H9 (cell line): ENCODE data around the gene LINC00305. TPM values are rescaled to one million over a fixed set of nuclear protein-coding genes. Genes with fewer than 3 reads are reported as not detected.

Source experiments
- DNase-seq: peaks from one replicate; pipeline ENCODE4 v3.0.0-alpha.2; 2017
- H2AFZ ChIP-seq: one replicate; pipeline ENCODE4 v1.6.1; 2013; ENCODE audit warnings: mild to moderate bottlenecking, low read length, control low read depth, moderate library complexity
- H2AK5ac ChIP-seq: 2 replicates; pipeline ENCODE4 v1.6.1; 2013; ENCODE audit warnings: low read length, control low read depth, mixed read lengths; ENCODE audit not compliant: insufficient read length
- H2BK120ac ChIP-seq: one replicate; pipeline ENCODE4 v1.6.1; 2013; ENCODE audit warnings: low read depth, mild to moderate bottlenecking, low read length, control low read depth, inconsistent platforms; ENCODE audit not compliant: poor library complexity, severe bottlenecking
- H2BK12ac ChIP-seq: 2 replicates; pipeline ENCODE4 v1.6.1; 2013; ENCODE audit warnings: low read length, control low read depth, mixed read lengths, low read depth; ENCODE audit not compliant: insufficient read length
- H2BK15ac ChIP-seq: 2 replicates; pipeline ENCODE4 v1.6.1; 2013; ENCODE audit warnings: low read depth, low read length, control low read depth
- H2BK20ac ChIP-seq: one replicate; pipeline ENCODE4 v1.6.1; 2013; ENCODE audit warnings: low read depth, mild to moderate bottlenecking, low read length, control low read depth, inconsistent platforms; ENCODE audit not compliant: poor library complexity, severe bottlenecking
- H2BK5ac ChIP-seq: 2 replicates; pipeline ENCODE4 v1.6.1; 2013; ENCODE audit warnings: low read length, control low read depth, mixed read lengths; ENCODE audit not compliant: insufficient read length
- H3K14ac ChIP-seq: 2 replicates; pipeline ENCODE4 v1.6.1; 2013; ENCODE audit warnings: low read length, control low read depth; ENCODE audit not compliant: insufficient read depth
- H3K18ac ChIP-seq: 2 replicates; pipeline ENCODE4 v1.6.1; 2013; ENCODE audit warnings: low read depth, mild to moderate bottlenecking, mixed read lengths, low read length, control low read depth; ENCODE audit not compliant: insufficient read length
- H3K23ac ChIP-seq: 2 replicates; pipeline ENCODE4 v1.6.1; 2013; ENCODE audit warnings: low read length, control low read depth, mixed read lengths, low read depth; ENCODE audit not compliant: insufficient read length
- H3K23me2 ChIP-seq: 2 replicates; pipeline ENCODE4 v1.6.1; 2013; ENCODE audit warnings: low read depth, mild to moderate bottlenecking, mixed read lengths, low read length, control low read depth; ENCODE audit not compliant: insufficient read length, poor library complexity, severe bottlenecking
- H3K27ac ChIP-seq: 2 replicates; pipeline ENCODE4 v1.5.1; 2013; ENCODE audit warnings: low read length, control low read depth, mixed read lengths, low read depth; ENCODE audit not compliant: insufficient read length
- H3K27me3 ChIP-seq: 2 replicates; pipeline ENCODE4 v1.6.1; 2013; ENCODE audit warnings: low read length, control low read depth, inconsistent platforms; ENCODE audit not compliant: insufficient read depth
- H3K4ac ChIP-seq: 2 replicates; pipeline ENCODE4 v1.6.1; 2013; ENCODE audit warnings: low read depth, mild to moderate bottlenecking, control low read depth, inconsistent platforms, low read length, moderate library complexity
- H3K4me1 ChIP-seq: 2 replicates; pipeline ENCODE4 v1.6.1; 2013; ENCODE audit warnings: low read length, control low read depth, inconsistent platforms; ENCODE audit not compliant: insufficient read depth
- H3K4me2 ChIP-seq: 2 replicates; pipeline ENCODE4 v1.6.1; 2013; ENCODE audit warnings: low read length, control low read depth, mixed read lengths; ENCODE audit not compliant: insufficient read length, insufficient read depth
- H3K56ac ChIP-seq: 2 replicates; pipeline ENCODE4 v1.6.1; 2013; ENCODE audit warnings: low read depth, mild to moderate bottlenecking, mixed read lengths, low read length, control low read depth; ENCODE audit not compliant: insufficient read length
- H3K79me1 ChIP-seq: 2 replicates; pipeline ENCODE4 v1.6.1; 2013; ENCODE audit warnings: low read depth, mild to moderate bottlenecking, moderate library complexity, low read length, control low read depth, inconsistent platforms; ENCODE audit not compliant: insufficient read depth, poor library complexity, severe bottlenecking
- H3K79me2 ChIP-seq: 2 replicates; pipeline ENCODE4 v1.6.1; 2013; ENCODE audit warnings: low read length, control low read depth, inconsistent platforms; ENCODE audit not compliant: insufficient read depth
- H3K9ac ChIP-seq: 2 replicates; pipeline ENCODE4 v1.6.1; 2013; ENCODE audit warnings: low read length, control low read depth, mixed read lengths; ENCODE audit not compliant: insufficient read length; ENCODE audit errors: extremely low read depth
- H3K9me3 ChIP-seq: one replicate; pipeline ENCODE4 v1.6.1; 2013; ENCODE audit warnings: low read depth, low read length, inconsistent platforms; ENCODE audit not compliant: control insufficient read depth
- H3T11ph ChIP-seq: one replicate; pipeline ENCODE4 v1.6.1; 2013; ENCODE audit warnings: mild to moderate bottlenecking, low read length, control low read depth, inconsistent platforms
- H4K20me1 ChIP-seq: one replicate; pipeline ENCODE4 v1.6.1; 2013; ENCODE audit not compliant: control insufficient read depth, insufficient read length, insufficient read depth
- H4K5ac ChIP-seq: 2 replicates; pipeline ENCODE4 v1.6.1; 2013; ENCODE audit warnings: low read depth, mild to moderate bottlenecking, mixed read lengths, low read length, control low read depth; ENCODE audit not compliant: insufficient read length
- H4K8ac ChIP-seq: replicated peaks from 2 replicates; pipeline ENCODE4 v1.6.1; 2013; ENCODE audit warnings: low read length, control low read depth, mixed read lengths, low read depth; ENCODE audit not compliant: insufficient read length
- H4K91ac ChIP-seq: 2 replicates; pipeline ENCODE4 v1.6.1; 2013; ENCODE audit warnings: low read depth, mild to moderate bottlenecking, moderate library complexity, mixed read lengths, low read length, control low read depth; ENCODE audit not compliant: insufficient read length
- H3K27ac Mint-ChIP-seq, 3 experiments: 2 replicates in 2 of 3; 3 replicates in 1 of 3; pipeline ENCODE4 v1.8.0; 2020 to 2021; ENCODE audit warnings: mixed read lengths in 3 of 3, mild to moderate bottlenecking in 1 of 3, moderate library complexity in 1 of 3
- H3K27me3 Mint-ChIP-seq: 2 replicates; pipeline ENCODE4 v1.8.0; 2021; ENCODE audit warnings: low read depth, mild to moderate bottlenecking, moderate library complexity, mixed read lengths
- H3K36me3 Mint-ChIP-seq, 3 experiments: 2 replicates in 2 of 3; 3 replicates in 1 of 3; pipeline ENCODE4 v1.8.0; 2020 to 2021; ENCODE audit warnings: low read depth in 3 of 3, mixed read lengths in 3 of 3; ENCODE audit not compliant: insufficient read depth in 1 of 3
- H3K4me1 Mint-ChIP-seq, 2 experiments: 2 replicates each; pipeline ENCODE4 v1.8.0; 2020; ENCODE audit warnings: mixed read lengths in 2 of 2
- H3K4me3 Mint-ChIP-seq, 2 experiments: 2 replicates in 1 of 2; 3 replicates in 1 of 2; pipeline ENCODE4 v1.8.0; 2020 to 2021; ENCODE audit warnings: mild to moderate bottlenecking in 2 of 2, mixed read lengths in 2 of 2, moderate library complexity in 1 of 2
- H3K9me3 Mint-ChIP-seq, 2 experiments: 2 replicates in 1 of 2; 3 replicates in 1 of 2; pipeline ENCODE4 v1.8.0; 2020; ENCODE audit warnings: mild to moderate bottlenecking in 2 of 2, mixed read lengths in 2 of 2, moderate library complexity in 1 of 2
- WGBS: extraction: QIAGEN DNeasy Blood & Tissue Kit; methylation state at CpG from one replicate; pipeline ENCODE4 v1.1.7; 2013; ENCODE audit warnings: missing lambda C conversion rate, low lambda C conversion rate, mixed read lengths; ENCODE audit not compliant: insufficient read length; ENCODE audit errors: extremely low coverage; 5-methylcytosine and 5-hydroxymethylcytosine counted together
- total RNA-seq: library from RNA; stranded (reverse); gene quantifications from 2 replicates; pipeline ENCODE4 v1.2.1, GENCODE V29; 2021
- TF ChIP-seq, protein P1 (sequence below): fragments of 200-600 bp; sonication (generic); conservative IDR thresholded peaks from 3 replicates; pipeline ENCODE4 v1.8.0; 2021; ENCODE audit warnings: antibody characterized with exemption, mild to moderate bottlenecking

LINC00305 gene
- total RNA-seq, 1 experiment from 2014 or later, result not detected

DNA sequence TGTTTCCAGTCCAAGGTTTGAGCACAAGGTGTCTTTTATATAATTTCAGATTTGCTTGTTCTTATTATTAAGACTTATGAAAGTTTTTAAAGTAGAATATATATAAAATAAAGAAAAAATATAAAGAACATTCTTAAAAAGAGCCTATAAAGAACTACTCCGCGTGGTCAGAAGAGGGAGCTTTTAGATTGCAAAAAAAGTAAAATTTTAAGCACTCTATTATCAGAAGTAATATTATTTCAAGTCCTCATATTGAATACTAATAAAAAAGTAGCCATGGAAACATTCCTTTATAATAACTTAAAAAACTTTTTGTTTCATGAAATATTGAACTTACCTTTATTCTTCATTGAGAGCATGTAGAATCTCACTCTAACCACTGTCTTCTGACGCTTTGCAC lies 51.4 kb downstream of the LINC00305 start:
- Histone ChIP-seq H2BK5ac (no peak overlapping the region), H2BK12ac (no peak overlapping the region), H2BK20ac (no peak overlapping the region), H4K20me1 (no peaks in the 10 kb centered on the region), H2BK15ac (no peak overlapping the region), H3K9me3 (no peaks in the 10 kb centered on the region), H4K91ac (no peak overlapping the region), H4K5ac (no peak overlapping the region), H3K18ac (no peak overlapping the region), H3K9ac (no peak overlapping the region), H3K4me1 (no peaks in the 10 kb centered on the region; the same call in 1 of the 2 replicates), H2AFZ (no peak overlapping the region), H3K14ac (no peak overlapping the region), H3K4ac (no peak overlapping the region), H3K79me2 (no peaks in the 10 kb centered on the region), H3K27ac (no peak overlapping the region), H3K79me1 (no peaks in the 10 kb centered on the region), H3T11ph (no peak overlapping the region), H3K56ac (no peak overlapping the region), H3K4me2 (no peak overlapping the region), H3K23me2 (no peaks in the 10 kb centered on the region), H3K27me3 (no peaks in the 10 kb centered on the region), H3K23ac (no peak overlapping the region), H4K8ac (no peak overlapping the region), H2BK120ac (no peak overlapping the region), H2AK5ac (no peak overlapping the region)
- TF ChIP-seq, protein P1, sequence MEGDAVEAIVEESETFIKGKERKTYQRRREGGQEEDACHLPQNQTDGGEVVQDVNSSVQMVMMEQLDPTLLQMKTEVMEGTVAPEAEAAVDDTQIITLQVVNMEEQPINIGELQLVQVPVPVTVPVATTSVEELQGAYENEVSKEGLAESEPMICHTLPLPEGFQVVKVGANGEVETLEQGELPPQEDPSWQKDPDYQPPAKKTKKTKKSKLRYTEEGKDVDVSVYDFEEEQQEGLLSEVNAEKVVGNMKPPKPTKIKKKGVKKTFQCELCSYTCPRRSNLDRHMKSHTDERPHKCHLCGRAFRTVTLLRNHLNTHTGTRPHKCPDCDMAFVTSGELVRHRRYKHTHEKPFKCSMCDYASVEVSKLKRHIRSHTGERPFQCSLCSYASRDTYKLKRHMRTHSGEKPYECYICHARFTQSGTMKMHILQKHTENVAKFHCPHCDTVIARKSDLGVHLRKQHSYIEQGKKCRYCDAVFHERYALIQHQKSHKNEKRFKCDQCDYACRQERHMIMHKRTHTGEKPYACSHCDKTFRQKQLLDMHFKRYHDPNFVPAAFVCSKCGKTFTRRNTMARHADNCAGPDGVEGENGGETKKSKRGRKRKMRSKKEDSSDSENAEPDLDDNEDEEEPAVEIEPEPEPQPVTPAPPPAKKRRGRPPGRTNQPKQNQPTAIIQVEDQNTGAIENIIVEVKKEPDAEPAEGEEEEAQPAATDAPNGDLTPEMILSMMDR, result peak; percentile 83
- Mint-ChIP-seq H3K27ac (no peak overlapping the region; a peak in 1 of 7 replicates), H3K27me3 (no peaks in the 10 kb centered on the region), H3K4me3 (no peak overlapping the region), H3K9me3 (no peaks in the 10 kb centered on the region), H3K36me3 (0 out of 7 replicates have a peak, but pooled peaks cover 0 to 1% (median 0%) of the 10 kb centered on the region in 3 experiments), H3K4me1 (peaks cover 16 to 22% of the 10 kb centered on the region in 2 experiments)
- DNase-seq, result no peak
- WGBS, result no CpG with 5 or more reads among the region's 3 CpGs
